Stromal cell of bone marrow (primary cell): ENCODE data around the gene ANKFY1.
"Not testable (repeated sequence)": the region's sequence is repeated elsewhere in the genome, so short reads cannot be mapped to it uniquely, and the experiment has no call there.

Experiments
- DNase-seq: peaks from one replicate; pipeline ENCODE4 v3.0.0-alpha.2; 2012; ENCODE audit warnings: low read depth

ANKFY1 gene

GRCh38 chr17:4155980-4156620, 107.7 kb downstream of the ANKFY1 start:
- no peak for DNase-seq

GRCh38 chr17:4154201-4154600, 109.6 kb downstream of the ANKFY1 start:
- no peak for DNase-seq

- peak; percentile 75 for DNase-seq
These were observed 111.3 kb downstream of the ANKFY1 start for GRCh38 chr17:4152471-4152870.

GRCh38 chr17:4150096-4150495, 113.7 kb downstream of the ANKFY1 start:
- DNase-seq: no peak

GRCh38 chr17:4148611-4149308, 115.0 kb downstream of the ANKFY1 start:
- DNase-seq: no peak

- no peak for DNase-seq
These were observed 115.9 kb downstream of the ANKFY1 start for GRCh38 chr17:4147751-4148310.

- DNase-seq: no peak
These were observed 117.1 kb downstream of the ANKFY1 start for GRCh38 chr17:4146641-4147040.

- no peak for DNase-seq
These were observed 119.4 kb downstream of the ANKFY1 start for GRCh38 chr17:4144422-4144747.

GRCh38 chr17:4143563-4144421, 120.0 kb downstream of the ANKFY1 start:
- peak; percentile 85 for DNase-seq

- DNase-seq: no peak
These were observed 121.5 kb downstream of the ANKFY1 start for GRCh38 chr17:4142107-4142900.

- DNase-seq: no peak
These were observed 123.7 kb downstream of the ANKFY1 start for GRCh38 chr17:4140125-4140524.

GRCh38 chr17:4138906-4139526, 124.8 kb downstream of the ANKFY1 start:
- DNase-seq: not testable (repeated sequence)

- DNase-seq: no peak
These were observed 127.4 kb downstream of the ANKFY1 start for GRCh38 chr17:4136373-4136772.

- no peak for DNase-seq
These were observed 128.3 kb downstream of the ANKFY1 start for GRCh38 chr17:4135489-4135888.

- DNase-seq: no peak
These were observed 129.1 kb downstream of the ANKFY1 start for GRCh38 chr17:4134721-4135120.

GRCh38 chr17:4130715-4131114, 133.1 kb downstream of the ANKFY1 start:
- peak; percentile 28 for DNase-seq

- DNase-seq: no peak
These were observed 136.2 kb downstream of the ANKFY1 start for GRCh38 chr17:4127555-4127954.

GRCh38 chr17:4125552-4125951, 138.2 kb downstream of the ANKFY1 start:
- no peak for DNase-seq

- no peak for DNase-seq
These were observed 138.8 kb downstream of the ANKFY1 start for GRCh38 chr17:4124999-4125398.

GRCh38 chr17:4120332-4120731, 143.4 kb downstream of the ANKFY1 start:
- no peak for DNase-seq

- no peak for DNase-seq
These were observed 144.5 kb downstream of the ANKFY1 start for GRCh38 chr17:4119299-4119698.
